ENCODE measurements around the gene PRSS48.
"Not testable (repeated sequence)": the region's sequence is repeated elsewhere in the genome, so short reads cannot be mapped to it uniquely, and the experiment has no call there.

Gene PRSS48

GRCh38 chr4:151276787-151277562 is at the start of gene PRSS48:
TSS of gene PRSS48 (plus strand) at chr4:151277161. CDS start at chr4:151277173, 12 bp downstream.
- DNase-seq (ENCODE audit: low read depth in 2 of 2), result peak; percentile 13 to 38

- no peak for DNase-seq (ENCODE audit: low read depth in 2 of 2)
These were observed 49.8 kb upstream of the PRSS48 start for GRCh38 chr4:151227172-151227571.

GRCh38 chr4:151227731-151228130 is 49.2 kb upstream of the PRSS48 start:
- DNase-seq (ENCODE audit: low read depth in 2 of 2), result no peak

- no peak for DNase-seq (ENCODE audit: low read depth in 2 of 2)
These were observed 48.5 kb upstream of the PRSS48 start for GRCh38 chr4:151228189-151229119.

- no peak for DNase-seq (ENCODE audit: low read depth in 2 of 2)
These were observed 44.9 kb upstream of the PRSS48 start for GRCh38 chr4:151231915-151232595.

GRCh38 chr4:151233600-151233999 is 43.4 kb upstream of the PRSS48 start:
- no peak for DNase-seq (ENCODE audit: low read depth in 2 of 2)

- DNase-seq (ENCODE audit: low read depth in 2 of 2), result not testable (repeated sequence)
These were observed 41.6 kb upstream of the PRSS48 start for GRCh38 chr4:151235373-151235772.

- no peak for DNase-seq (ENCODE audit: low read depth in 2 of 2)
These were observed 40.9 kb upstream of the PRSS48 start for GRCh38 chr4:151236036-151236435.

GRCh38 chr4:151238477-151238876 is 38.5 kb upstream of the PRSS48 start:
- DNase-seq (ENCODE audit: low read depth in 2 of 2), result no peak

GRCh38 chr4:151239608-151240007 is 37.4 kb upstream of the PRSS48 start:
- no peak for DNase-seq (ENCODE audit: low read depth in 2 of 2)

GRCh38 chr4:151242305-151242704 is 34.7 kb upstream of the PRSS48 start:
- DNase-seq (ENCODE audit: low read depth in 2 of 2), result no peak

GRCh38 chr4:151246742-151247141 is 30.2 kb upstream of the PRSS48 start:
- no peak for DNase-seq (ENCODE audit: low read depth in 2 of 2)

GRCh38 chr4:151247395-151247794 is 29.6 kb upstream of the PRSS48 start:
- DNase-seq (ENCODE audit: low read depth in 2 of 2), result no peak

- no peak for DNase-seq (ENCODE audit: low read depth in 2 of 2)
These were observed 28.4 kb upstream of the PRSS48 start for GRCh38 chr4:151248519-151248918.

- no peak for DNase-seq (ENCODE audit: low read depth in 2 of 2)
These were observed 26.3 kb upstream of the PRSS48 start for GRCh38 chr4:151250706-151251105.

GRCh38 chr4:151251603-151252304 is 25.2 kb upstream of the PRSS48 start:
- DNase-seq (ENCODE audit: low read depth in 2 of 2), result no peak

- DNase-seq (ENCODE audit: low read depth in 2 of 2), result not testable (repeated sequence)
These were observed 21.7 kb upstream of the PRSS48 start for GRCh38 chr4:151255226-151255625.

GRCh38 chr4:151255680-151256079 is 21.3 kb upstream of the PRSS48 start:
- DNase-seq (ENCODE audit: low read depth in 2 of 2), result not testable (repeated sequence)

GRCh38 chr4:151256134-151256533 is 20.8 kb upstream of the PRSS48 start:
- DNase-seq (ENCODE audit: low read depth in 2 of 2), result no peak

GRCh38 chr4:151257704-151258103 is 19.3 kb upstream of the PRSS48 start:
- no peak for DNase-seq (ENCODE audit: low read depth in 2 of 2)

- DNase-seq (ENCODE audit: low read depth in 2 of 2), result no peak
These were observed 17.2 kb upstream of the PRSS48 start for GRCh38 chr4:151259752-151260151.

Data from activated CD4-positive, alpha-beta T cell treated with anti-CD3 and anti-CD28 coated beads for 24 hours (primary cell).